Astrocyte (in vitro differentiated cells and primary cell): ENCODE results near the gene EXOG. TPM values are rescaled to one million over a fixed set of nuclear protein-coding genes. Genes with fewer than 3 reads are reported as not detected.

Experiments used
- DNase-seq: peaks from one replicate; pipeline ENCODE4 v3.0.0-alpha.2; 2010; ENCODE audit warnings: low read depth
- FAIRE-seq: peaks from 2 replicates; lab custom pipeline; 2011; peaks lifted over from hg19 to GRCh38; lab: Jason Lieb, UNC
- H2AFZ ChIP-seq: 2 replicates; pipeline ENCODE4 v1.6.0; 2012; ENCODE audit warnings: low read depth, low read length, inconsistent platforms
- H3K27ac ChIP-seq: 2 replicates; pipeline ENCODE4 v1.5.1; 2011; ENCODE audit warnings: low read depth, low read length, inconsistent platforms
- H3K27me3 ChIP-seq: 2 replicates; pipeline ENCODE4 v1.6.0; 2011; ENCODE audit warnings: low read length, inconsistent platforms; ENCODE audit not compliant: insufficient read depth
- H3K36me3 ChIP-seq: 2 replicates; pipeline ENCODE4 v1.5.1; 2011; ENCODE audit warnings: low read length, inconsistent platforms; ENCODE audit not compliant: insufficient read depth
- H3K4me1 ChIP-seq: 2 replicates; pipeline ENCODE4 v1.5.1; 2011; ENCODE audit warnings: low read length, inconsistent platforms; ENCODE audit not compliant: insufficient read depth
- H3K4me2 ChIP-seq: 2 replicates; pipeline ENCODE4 v1.6.0; 2012; ENCODE audit warnings: low read length, inconsistent platforms
- H3K4me3 ChIP-seq: 2 replicates; pipeline ENCODE4 v1.5.1; 2011; ENCODE audit warnings: low read depth, mild to moderate bottlenecking, low read length, inconsistent platforms; ENCODE audit not compliant: insufficient read depth
- H3K79me2 ChIP-seq: 2 replicates; pipeline ENCODE4 v1.6.0; 2012; ENCODE audit warnings: mild to moderate bottlenecking, low read length, inconsistent platforms; ENCODE audit not compliant: insufficient read depth
- H3K9ac ChIP-seq: 2 replicates; pipeline ENCODE4 v1.6.0; 2012; ENCODE audit warnings: mild to moderate bottlenecking, low read length, inconsistent platforms
- H3K9me3 ChIP-seq: 2 replicates; pipeline ENCODE4 v1.5.1; 2012; ENCODE audit warnings: low read depth, mild to moderate bottlenecking, low read length, inconsistent platforms; ENCODE audit not compliant: insufficient read depth
- H4K20me1 ChIP-seq: 2 replicates; pipeline ENCODE4 v1.6.0; 2012; ENCODE audit warnings: low read length, inconsistent platforms; ENCODE audit not compliant: insufficient read depth
- H3K27ac Mint-ChIP-seq: one replicate; pipeline ENCODE4 v1.8.0; 2021; ENCODE audit warnings: mild to moderate bottlenecking, mixed read lengths; ENCODE audit not compliant: unreplicated experiment
- H3K27me3 Mint-ChIP-seq: one replicate; pipeline ENCODE4 v1.8.0; 2021; ENCODE audit warnings: low read depth, mixed read lengths; ENCODE audit not compliant: unreplicated experiment
- H3K36me3 Mint-ChIP-seq: one replicate; pipeline ENCODE4 v1.8.0; 2021; ENCODE audit warnings: low read depth, mixed read lengths; ENCODE audit not compliant: unreplicated experiment
- H3K4me1 Mint-ChIP-seq: one replicate; pipeline ENCODE4 v1.8.0; 2021; ENCODE audit warnings: low read depth, mixed read lengths; ENCODE audit not compliant: unreplicated experiment
- H3K4me3 Mint-ChIP-seq: one replicate; pipeline ENCODE4 v1.8.0; 2021; ENCODE audit warnings: mild to moderate bottlenecking, moderate library complexity, mixed read lengths; ENCODE audit not compliant: unreplicated experiment
- H3K9me3 Mint-ChIP-seq: one replicate; pipeline ENCODE4 v1.8.0; 2021; ENCODE audit warnings: mild to moderate bottlenecking, mixed read lengths; ENCODE audit not compliant: unreplicated experiment
- CTCF ChIP-seq: IDR thresholded peaks from 2 replicates; pipeline ENCODE4 v1.5.1; 2011; ENCODE audit warnings: low read depth, mild to moderate bottlenecking, inconsistent platforms, low read length, moderate library complexity; ENCODE audit not compliant: insufficient read depth
- EZH2 ChIP-seq: IDR thresholded peaks from 2 replicates; pipeline ENCODE4 v1.6.1; 2012; ENCODE audit warnings: mild to moderate bottlenecking, low read length, inconsistent platforms; ENCODE audit not compliant: insufficient read depth
- total RNA-seq: library from RNA; stranded (reverse); gene quantifications from 2 replicates; pipeline ENCODE4 v1.2.1, GENCODE V29; 2021

EXOG gene
- total RNA-seq, 1 donor from 2014 or later = 11.5 TPM

- TF ChIP-seq CTCF (no peak), EZH2 (no peak)
- Histone ChIP-seq H3K9ac (no peak overlapping the region), H3K27ac (no peak overlapping the region), H3K4me2 (no peak overlapping the region), H3K27me3 (no peaks in the 10 kb centered on the region), H2AFZ (no peak overlapping the region), H4K20me1 (peaks cover 7% of the 10 kb centered on the region), H3K4me3 (no peak overlapping the region), H3K4me1 (peaks cover 4% of the 10 kb centered on the region), H3K9me3 (no peaks in the 10 kb centered on the region), H3K36me3 (peaks cover 9% of the 10 kb centered on the region), H3K79me2 (no peaks in the 10 kb centered on the region)
- H3K9me3 Mint-ChIP-seq = no peaks in the 10 kb centered on the region
- H3K27ac Mint-ChIP-seq = no peak overlapping the region
- no peak overlapping the region for H3K4me3 Mint-ChIP-seq
- no peaks in the 10 kb centered on the region for H3K27me3 Mint-ChIP-seq
- H3K4me1 Mint-ChIP-seq = peaks cover 13% of the 10 kb centered on the region
- no peaks in the 10 kb centered on the region for H3K36me3 Mint-ChIP-seq
- DNase-seq (no peak), FAIRE-seq (no peak)
These were observed 23.5 kb downstream of the EXOG start for GRCh38 chr3:38519651-38520050.

- TF ChIP-seq CTCF = peak; percentile 98
- TF ChIP-seq EZH2 = no peak
- DNase-seq (peak; percentile 40), FAIRE-seq (peak; percentile 90)
- no peak overlapping the region for H3K4me2 ChIP-seq
- H3K27ac ChIP-seq = no peak overlapping the region
- H3K9me3 ChIP-seq = no peaks in the 10 kb centered on the region
- H3K4me1 Mint-ChIP-seq = peaks cover 13% of the 10 kb centered on the region
- H3K9me3 Mint-ChIP-seq = no peaks in the 10 kb centered on the region
- H3K4me3 ChIP-seq = no peak overlapping the region
- H3K4me1 ChIP-seq = peaks cover 4% of the 10 kb centered on the region
- no peaks in the 10 kb centered on the region for H3K79me2 ChIP-seq
- no peak overlapping the region for H3K4me3 Mint-ChIP-seq
- H3K36me3 Mint-ChIP-seq = no peaks in the 10 kb centered on the region
- H3K27me3 Mint-ChIP-seq = no peaks in the 10 kb centered on the region
- H4K20me1 ChIP-seq = peaks cover 7% of the 10 kb centered on the region
- H2AFZ ChIP-seq = no peak overlapping the region
- H3K36me3 ChIP-seq = peaks cover 14% of the 10 kb centered on the region
- no peak overlapping the region for H3K27ac Mint-ChIP-seq
- H3K27me3 ChIP-seq = no peaks in the 10 kb centered on the region
- no peak overlapping the region for H3K9ac ChIP-seq
These were observed 25.3 kb downstream of the EXOG start for GRCh38 chr3:38521391-38521987.

- Histone ChIP-seq H3K79me2 (no peaks in the 10 kb centered on the region), H3K4me3 (no peak overlapping the region), H3K27me3 (no peaks in the 10 kb centered on the region), H3K9ac (no peak overlapping the region), H3K36me3 (peaks cover 14% of the 10 kb centered on the region), H3K27ac (no peak overlapping the region), H3K9me3 (no peaks in the 10 kb centered on the region), H3K4me1 (peaks cover 4% of the 10 kb centered on the region), H3K4me2 (no peak overlapping the region), H4K20me1 (peaks cover 7% of the 10 kb centered on the region), H2AFZ (no peak overlapping the region)
- H3K36me3 Mint-ChIP-seq = no peaks in the 10 kb centered on the region
- no peaks in the 10 kb centered on the region for H3K27me3 Mint-ChIP-seq
- peaks cover 13% of the 10 kb centered on the region for H3K4me1 Mint-ChIP-seq
- TF ChIP-seq CTCF (no peak), EZH2 (no peak)
- H3K9me3 Mint-ChIP-seq = no peaks in the 10 kb centered on the region
- DNase-seq (no peak), FAIRE-seq (no peak)
- no peak overlapping the region for H3K27ac Mint-ChIP-seq
- no peak overlapping the region for H3K4me3 Mint-ChIP-seq
These were observed 25.9 kb downstream of the EXOG start for GRCh38 chr3:38522002-38522401.
